GM12878 (cell line): Measurements from ENCODE around the gene IRGC.

Experiments
- NFYB ChIP-seq: IDR thresholded peaks from 2 replicates; pipeline ENCODE4 v1.6.1; 2011; ENCODE audit warnings: low read depth, mild to moderate bottlenecking, low read length, improper control_type of control experiment, moderate library complexity; ENCODE audit not compliant: insufficient read depth
- SUPT20H ChIP-seq: IDR thresholded peaks from 2 replicates; pipeline ENCODE4 v1.6.1; 2011; ENCODE audit warnings: low read depth, mild to moderate bottlenecking, low read length, moderate library complexity, borderline replicate concordance; ENCODE audit not compliant: control insufficient read depth

DNA sequence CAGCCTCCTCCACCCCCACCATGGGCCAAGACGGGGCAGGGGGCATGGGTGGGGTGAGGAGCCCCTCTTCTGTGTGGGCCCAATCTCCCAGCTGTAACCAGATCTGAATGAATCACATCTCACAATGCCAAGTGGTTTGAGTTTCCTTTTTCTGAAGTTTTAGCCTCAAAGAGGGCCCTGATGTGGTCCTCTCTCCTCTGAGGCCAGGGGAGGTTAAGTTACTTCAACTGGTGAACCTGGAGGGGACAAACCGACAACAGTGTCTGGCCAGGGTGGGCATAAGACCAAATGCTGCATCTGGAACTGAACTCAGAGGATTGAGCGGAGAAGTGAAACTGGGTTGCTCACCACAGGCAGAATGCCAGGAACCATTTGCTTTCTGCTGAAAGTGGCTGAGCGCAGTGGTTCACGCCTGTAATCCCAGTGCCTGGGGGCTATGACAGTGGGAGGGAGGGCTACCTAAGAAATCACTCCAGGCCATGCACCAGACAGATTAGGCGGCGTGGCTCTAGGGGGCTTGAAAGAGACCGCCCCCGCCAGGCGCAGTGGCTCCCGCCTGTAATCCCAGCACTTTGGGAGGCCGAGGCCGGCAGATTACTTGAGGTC lies 15.4 kb upstream of the IRGC start:
- TF ChIP-seq SUPT20H: no peak
- no peak for TF ChIP-seq NFYB
